Neural progenitor cell (in vitro differentiated cells): Measurements from ENCODE around the gene ZNF423.

Source experiments
- EZH2phosphoT487 ChIP-seq: fragments of 200-600 bp; sonication (generic); IDR thresholded peaks from 2 replicates; pipeline ENCODE4 v1.6.1; 2017; ENCODE audit warnings: antibody characterized with exemption
- TF ChIP-seq, protein P1 (sequence below): fragments of 200-600 bp; sonication (generic); IDR thresholded peaks from 2 replicates; pipeline ENCODE4 v1.5.1; 2017; ENCODE audit warnings: antibody characterized with exemption, mild to moderate bottlenecking

DNA sequence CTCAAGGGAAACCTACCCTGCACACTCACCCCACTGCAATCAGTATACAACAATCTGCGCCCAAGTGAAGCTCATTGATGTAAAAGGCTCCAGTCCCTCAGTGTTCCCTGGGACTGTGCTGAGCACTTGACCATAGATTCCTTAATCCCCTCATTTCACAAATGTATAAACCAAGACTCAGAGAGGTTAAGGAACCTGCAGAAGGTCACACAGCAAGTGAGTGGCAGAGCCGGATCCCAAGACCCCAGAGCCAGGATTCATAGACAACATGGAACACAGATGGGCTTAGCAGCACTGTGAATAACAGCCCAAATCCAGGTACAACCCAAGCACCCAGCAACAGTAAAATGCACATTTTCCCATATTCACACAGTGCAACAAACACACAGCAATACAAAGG is 256.6 kb downstream of the ZNF423 start:
- TF ChIP-seq, protein P1, sequence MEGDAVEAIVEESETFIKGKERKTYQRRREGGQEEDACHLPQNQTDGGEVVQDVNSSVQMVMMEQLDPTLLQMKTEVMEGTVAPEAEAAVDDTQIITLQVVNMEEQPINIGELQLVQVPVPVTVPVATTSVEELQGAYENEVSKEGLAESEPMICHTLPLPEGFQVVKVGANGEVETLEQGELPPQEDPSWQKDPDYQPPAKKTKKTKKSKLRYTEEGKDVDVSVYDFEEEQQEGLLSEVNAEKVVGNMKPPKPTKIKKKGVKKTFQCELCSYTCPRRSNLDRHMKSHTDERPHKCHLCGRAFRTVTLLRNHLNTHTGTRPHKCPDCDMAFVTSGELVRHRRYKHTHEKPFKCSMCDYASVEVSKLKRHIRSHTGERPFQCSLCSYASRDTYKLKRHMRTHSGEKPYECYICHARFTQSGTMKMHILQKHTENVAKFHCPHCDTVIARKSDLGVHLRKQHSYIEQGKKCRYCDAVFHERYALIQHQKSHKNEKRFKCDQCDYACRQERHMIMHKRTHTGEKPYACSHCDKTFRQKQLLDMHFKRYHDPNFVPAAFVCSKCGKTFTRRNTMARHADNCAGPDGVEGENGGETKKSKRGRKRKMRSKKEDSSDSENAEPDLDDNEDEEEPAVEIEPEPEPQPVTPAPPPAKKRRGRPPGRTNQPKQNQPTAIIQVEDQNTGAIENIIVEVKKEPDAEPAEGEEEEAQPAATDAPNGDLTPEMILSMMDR, result no peak
- no peak for TF ChIP-seq EZH2phosphoT487
